Central memory CD8-positive, alpha-beta T cell (primary cell): ENCODE results near the gene PROKR1.
"Not testable (repeated sequence)": the region's sequence is repeated elsewhere in the genome, so short reads cannot be mapped to it uniquely, and the experiment has no call there.

Experiments
- ATAC-seq: fragments of 150-1000 bp; cut with Tn5 transposase; replicated peaks from 2 replicates; pipeline ENCODE4 v1.10.0; 2022; ENCODE audit warnings: mild to moderate bottlenecking, moderate FRiP score, moderate number of reproducible peaks; ENCODE audit not compliant: poor library complexity, severe bottlenecking; ENCODE audit errors: extremely low read depth
- DNase-seq, 2 donors: peaks; one replicate each; pipeline ENCODE4 v3.0.0; 2021; ENCODE audit warnings: low spot score in 2 of 2
- H3K27ac Mint-ChIP-seq: one replicate; pipeline ENCODE4 v1.8.0; 2022; ENCODE audit warnings: low read depth, mild to moderate bottlenecking, moderate library complexity, mixed read lengths
- H3K27me3 Mint-ChIP-seq: one replicate; pipeline ENCODE4 v1.8.0; 2022; ENCODE audit warnings: mixed read lengths
- H3K36me3 Mint-ChIP-seq: one replicate; pipeline ENCODE4 v1.8.0; 2022; ENCODE audit warnings: mild to moderate bottlenecking, moderate library complexity, mixed read lengths; ENCODE audit not compliant: insufficient read depth
- H3K4me1 Mint-ChIP-seq: one replicate; pipeline ENCODE4 v1.8.0; 2022; ENCODE audit warnings: mixed read lengths
- H3K4me3 Mint-ChIP-seq: one replicate; pipeline ENCODE4 v1.8.0; 2022; ENCODE audit warnings: mild to moderate bottlenecking, moderate library complexity, mixed read lengths
- H3K9me3 Mint-ChIP-seq: one replicate; pipeline ENCODE4 v1.8.0; 2022; ENCODE audit warnings: mixed read lengths

Gene PROKR1

GRCh38 chr2:68662466-68662865, 19.1 kb downstream of the PROKR1 start:
- peaks cover 66% of the 10 kb centered on the region for H3K27me3 Mint-ChIP-seq
- H3K36me3 Mint-ChIP-seq: no peaks in the 10 kb centered on the region
- DNase-seq: no peak
- H3K27ac Mint-ChIP-seq: no peak overlapping the region
- H3K4me1 Mint-ChIP-seq: no peaks in the 10 kb centered on the region
- no peak overlapping the region for H3K4me3 Mint-ChIP-seq
- ATAC-seq: no peak
- no peaks in the 10 kb centered on the region for H3K9me3 Mint-ChIP-seq

GRCh38 chr2:68663371-68664156, 20.2 kb downstream of the PROKR1 start:
- ATAC-seq: no peak
- H3K9me3 Mint-ChIP-seq: no peaks in the 10 kb centered on the region
- H3K4me1 Mint-ChIP-seq: no peaks in the 10 kb centered on the region
- no peaks in the 10 kb centered on the region for H3K36me3 Mint-ChIP-seq
- no peak overlapping the region for H3K4me3 Mint-ChIP-seq
- DNase-seq: no peak
- no peak overlapping the region for H3K27ac Mint-ChIP-seq
- H3K27me3 Mint-ChIP-seq: peaks cover 56% of the 10 kb centered on the region

GRCh38 chr2:68667371-68667770, 24.0 kb downstream of the PROKR1 start:
- Mint-ChIP-seq H3K9me3 (no peaks in the 10 kb centered on the region), H3K4me1 (peaks cover 5% of the 10 kb centered on the region), H3K27me3 (peaks cover 75% of the 10 kb centered on the region), H3K4me3 (no peak overlapping the region), H3K36me3 (no peaks in the 10 kb centered on the region), H3K27ac (no peak overlapping the region)
- no peak for ATAC-seq
- no peak for DNase-seq

- Mint-ChIP-seq H3K27me3 (peaks cover 75% of the 10 kb centered on the region), H3K9me3 (no peaks in the 10 kb centered on the region), H3K27ac (no peak overlapping the region), H3K4me1 (peaks cover 5% of the 10 kb centered on the region), H3K36me3 (no peaks in the 10 kb centered on the region), H3K4me3 (no peak overlapping the region)
- DNase-seq: no peak
- ATAC-seq: no peak
These were observed 26.3 kb downstream of the PROKR1 start for GRCh38 chr2:68669651-68670050.

- Mint-ChIP-seq H3K4me3 (no peak overlapping the region), H3K27me3 (peaks cover 52% of the 10 kb centered on the region)
These were observed 28.6 kb downstream of the PROKR1 start for GRCh38 chr2:68671961-68672360.

GRCh38 chr2:68673631-68674030, 30.3 kb downstream of the PROKR1 start:
- peaks cover 51% of the 10 kb centered on the region for H3K27me3 Mint-ChIP-seq
- H3K4me3 Mint-ChIP-seq: no peak overlapping the region
- H3K4me1 Mint-ChIP-seq: peaks cover 5% of the 10 kb centered on the region
- H3K9me3 Mint-ChIP-seq: no peaks in the 10 kb centered on the region
- ATAC-seq: no peak
- H3K27ac Mint-ChIP-seq: no peak overlapping the region
- DNase-seq: no peak
- no peaks in the 10 kb centered on the region for H3K36me3 Mint-ChIP-seq

More at GRCh38 chr2:68671961-68672360, 28.6 kb downstream of the PROKR1 start:
- ATAC-seq (no peak), DNase-seq (no peak)
- Mint-ChIP-seq H3K36me3 (no peaks in the 10 kb centered on the region), H3K9me3 (no peaks in the 10 kb centered on the region), H3K27ac (no peak overlapping the region), H3K4me1 (peaks cover 5% of the 10 kb centered on the region)

GRCh38 chr2:68675470-68675869, 32.1 kb downstream of the PROKR1 start:
- DNase-seq (no peak), ATAC-seq (no peak)
- Mint-ChIP-seq H3K27me3 (peaks cover 48% of the 10 kb centered on the region), H3K27ac (no peak overlapping the region), H3K9me3 (no peaks in the 10 kb centered on the region), H3K36me3 (no peaks in the 10 kb centered on the region), H3K4me1 (peaks cover 5% of the 10 kb centered on the region), H3K4me3 (no peak overlapping the region)

GRCh38 chr2:68677837-68678236, 34.5 kb downstream of the PROKR1 start:
- not testable (repeated sequence) for H3K4me1 Mint-ChIP-seq, H3K36me3 Mint-ChIP-seq, H3K4me3 Mint-ChIP-seq, H3K27ac Mint-ChIP-seq, DNase-seq, ATAC-seq, H3K9me3 Mint-ChIP-seq
- H3K27me3 Mint-ChIP-seq: peaks cover 50% of the 10 kb centered on the region

GRCh38 chr2:68679166-68679916, 36.0 kb downstream of the PROKR1 start:
- H3K27ac Mint-ChIP-seq, DNase-seq: not testable (repeated sequence)

GRCh38 chr2:68679917-68680267, 36.5 kb downstream of the PROKR1 start:
- not testable (repeated sequence) for ATAC-seq, H3K27ac Mint-ChIP-seq, DNase-seq, H3K4me1 Mint-ChIP-seq, H3K9me3 Mint-ChIP-seq, H3K36me3 Mint-ChIP-seq
- H3K4me3 Mint-ChIP-seq: peak overlapping the region; percentile 46
- peaks cover 33% of the 10 kb centered on the region for H3K27me3 Mint-ChIP-seq

More at GRCh38 chr2:68679166-68679916, 36.0 kb downstream of the PROKR1 start:
- not testable (repeated sequence) for H3K4me1 Mint-ChIP-seq, ATAC-seq, H3K9me3 Mint-ChIP-seq, H3K36me3 Mint-ChIP-seq
- H3K27me3 Mint-ChIP-seq: peaks cover 36% of the 10 kb centered on the region
- peak overlapping the region; percentile 46 for H3K4me3 Mint-ChIP-seq

GRCh38 chr2:68684197-68684596, 40.8 kb downstream of the PROKR1 start:
- Mint-ChIP-seq H3K9me3 (no peaks in the 10 kb centered on the region), H3K36me3 (no peaks in the 10 kb centered on the region), H3K27ac (no peak overlapping the region), H3K4me1 (no peaks in the 10 kb centered on the region), H3K4me3 (no peak overlapping the region), H3K27me3 (peaks cover 33% of the 10 kb centered on the region)
- ATAC-seq: no peak
- no peak for DNase-seq

- no peak for ATAC-seq
- Mint-ChIP-seq H3K9me3 (no peaks in the 10 kb centered on the region), H3K27me3 (peaks cover 17% of the 10 kb centered on the region), H3K27ac (no peak overlapping the region), H3K4me1 (no peaks in the 10 kb centered on the region), H3K36me3 (no peaks in the 10 kb centered on the region), H3K4me3 (no peak overlapping the region)
- DNase-seq: no peak
These were observed 42.8 kb downstream of the PROKR1 start for GRCh38 chr2:68686178-68686577.

- H3K4me1 Mint-ChIP-seq: no peaks in the 10 kb centered on the region
- H3K36me3 Mint-ChIP-seq: no peaks in the 10 kb centered on the region
- ATAC-seq (no peak), DNase-seq (no peak)
- H3K27me3 Mint-ChIP-seq: peaks cover 9% of the 10 kb centered on the region
- H3K9me3 Mint-ChIP-seq: no peaks in the 10 kb centered on the region
- H3K4me3 Mint-ChIP-seq: no peak overlapping the region
- H3K27ac Mint-ChIP-seq: no peak overlapping the region
These were observed 43.6 kb downstream of the PROKR1 start for GRCh38 chr2:68687018-68687417.
